CD14-positive monocyte (primary cell): ENCODE results near the gene PLPPR5. TPM values are rescaled to one million over a fixed set of nuclear protein-coding genes. Genes with fewer than 3 reads are reported as not detected.

Experiments
- DNase-seq, 3 donors: peaks; one replicate each; pipeline ENCODE4 v3.0.0-alpha.2; 2011 to 2022
- H2AFZ ChIP-seq: 2 replicates; pipeline ENCODE4 v1.6.0; 2012; ENCODE audit warnings: mild to moderate bottlenecking, low read depth, low read length, inconsistent platforms; ENCODE audit not compliant: insufficient read depth, poor library complexity, severe bottlenecking
- H3K27ac ChIP-seq, 2 donors: 1 replicate in 1 of 2; 2 replicates in 1 of 2; pipeline ENCODE4 v1.5.1; 2012 to 2013; ENCODE audit warnings: low read length in 2 of 2, control low read depth in 1 of 2, inconsistent platforms in 1 of 2, low read depth in 1 of 2, mild to moderate bottlenecking in 1 of 2
- H3K27me3 ChIP-seq, 2 donors: one replicate each; pipeline versions ENCODE4 v1.6.0 to v1.6.1; 2011 to 2013; ENCODE audit warnings: low read length in 2 of 2; ENCODE audit not compliant: control insufficient read depth in 2 of 2, insufficient read depth in 2 of 2
- H3K36me3 ChIP-seq, 2 donors: replicated peaks in 1 of 2; 1 replicate in 1 of 2; 2 replicates in 1 of 2; pipeline versions ENCODE4 v1.5.1 to v1.6.1; 2012 to 2013; ENCODE audit warnings: low read length in 2 of 2, control low read depth in 1 of 2, inconsistent platforms in 1 of 2, mild to moderate bottlenecking in 1 of 2; ENCODE audit not compliant: insufficient read depth in 2 of 2, control insufficient read depth in 1 of 2
- H3K4me1 ChIP-seq, 2 donors: 1 replicate in 1 of 2; 2 replicates in 1 of 2; pipeline versions ENCODE4 v1.5.1 to v1.6.1; 2012 to 2013; ENCODE audit warnings: low read length in 2 of 2, control low read depth in 1 of 2, inconsistent platforms in 1 of 2, mild to moderate bottlenecking in 1 of 2, moderate library complexity in 1 of 2; ENCODE audit not compliant: insufficient read depth in 2 of 2, control insufficient read depth in 1 of 2
- H3K4me2 ChIP-seq: replicated peaks from 2 replicates; pipeline ENCODE3; 2012; ENCODE audit warnings: low read length, moderate library complexity, mild to moderate bottlenecking; ENCODE audit not compliant: poor library complexity, severe bottlenecking; ENCODE audit errors: extremely low read depth
- H3K4me3 ChIP-seq, 3 experiments: fragments of 200-600 bp in 1 of 3; sonication (generic) in 1 of 3; replicated peaks in 1 of 3; 1 replicate in 2 of 3; 2 replicates in 1 of 3; pipeline ENCODE4 v1.5.1; 2011 to 2013; ENCODE audit warnings: low read length in 3 of 3, mild to moderate bottlenecking in 3 of 3, control low read depth in 2 of 3, low read depth in 2 of 3, inconsistent platforms in 1 of 3, moderate library complexity in 1 of 3
- H3K79me2 ChIP-seq: 2 replicates; pipeline ENCODE4 v1.6.0; 2012; ENCODE audit warnings: mild to moderate bottlenecking, control low read depth, inconsistent platforms, low read length, moderate library complexity; ENCODE audit not compliant: insufficient read depth
- H3K9ac ChIP-seq: 2 replicates; pipeline ENCODE4 v1.6.0; 2017; ENCODE audit warnings: low read length, mild to moderate bottlenecking; ENCODE audit not compliant: insufficient read depth, poor library complexity, severe bottlenecking
- H3K9me3 ChIP-seq, 2 donors: replicated peaks in 1 of 2; 1 replicate in 1 of 2; 2 replicates in 1 of 2; pipeline versions ENCODE4 v1.5.1 to v1.6.1; 2012 to 2013; ENCODE audit warnings: low read length in 2 of 2, control low read depth in 1 of 2; ENCODE audit not compliant: control insufficient read depth in 1 of 2, insufficient read depth in 1 of 2
- H4K20me1 ChIP-seq: 2 replicates; pipeline ENCODE4 v1.6.0; 2012; ENCODE audit warnings: mild to moderate bottlenecking, low read length, control low read depth, moderate library complexity; ENCODE audit not compliant: insufficient read depth
- H3K27ac Mint-ChIP-seq, 7 donors: one replicate each; pipeline ENCODE4 v1.8.0; 2020; ENCODE audit warnings: mild to moderate bottlenecking in 7 of 7, mixed read lengths in 7 of 7, moderate library complexity in 6 of 7, inconsistent platforms in 2 of 7
- H3K27me3 Mint-ChIP-seq, 3 donors: one replicate each; pipeline ENCODE4 v1.8.0; 2021 to 2022; ENCODE audit warnings: low read depth in 3 of 3, mild to moderate bottlenecking in 3 of 3, mixed read lengths in 3 of 3, moderate library complexity in 3 of 3, inconsistent platforms in 1 of 3
- H3K36me3 Mint-ChIP-seq, 2 donors: one replicate each; pipeline ENCODE4 v1.8.0; 2020; ENCODE audit warnings: mixed read lengths in 2 of 2, inconsistent platforms in 1 of 2, mild to moderate bottlenecking in 1 of 2
- H3K4me1 Mint-ChIP-seq: one replicate; pipeline ENCODE4 v1.8.0; 2020; ENCODE audit warnings: mild to moderate bottlenecking, mixed read lengths
- H3K4me3 Mint-ChIP-seq, 2 donors: one replicate each; pipeline ENCODE4 v1.8.0; 2020; ENCODE audit warnings: mild to moderate bottlenecking in 2 of 2, mixed read lengths in 2 of 2, moderate library complexity in 1 of 2
- H3K9me3 Mint-ChIP-seq, 7 donors: one replicate each; pipeline ENCODE4 v1.8.0; 2020 to 2022; ENCODE audit warnings: mixed read lengths in 7 of 7, mild to moderate bottlenecking in 6 of 7, moderate library complexity in 6 of 7, inconsistent platforms in 2 of 7
- WGBS: methylation state at CpG from one replicate; pipeline ENCODE4 v1.1.5; 2013; ENCODE audit warnings: missing lambda C conversion rate; ENCODE audit not compliant: insufficient coverage; 5-methylcytosine and 5-hydroxymethylcytosine counted together
- intact Hi-C, 2 donors: fragments of 100-400 bp; cut with micrococcal nuclease; formaldehyde crosslinking; loops; one replicate each; pipeline versions ENCODE4 v1.15.0 to v1.15.1; 2023
- polyA plus RNA-seq, 3 donors: library from polyadenylated mRNA; depleted of rRNA in 1 of 3; unstranded in 2 of 3; stranded (reverse) in 1 of 3; fragments of 300-500 nt in 2 of 3; fragments of >200 nt in 1 of 3; fragmentation: Illumina TruSeq in 2 of 3; gene quantifications; 1 replicate in 2 of 3; 2 replicates in 1 of 3; pipeline ENCODE4 v1.2.3, GENCODE V29; 2012 to 2021
- TF ChIP-seq, protein P1 (sequence below): fragments of 200-600 bp; IDR thresholded peaks from one replicate; pipeline ENCODE4 v1.8.0; 2022; ENCODE audit warnings: antibody characterized with exemption, mild to moderate bottlenecking

Gene PLPPR5
- polyA plus RNA-seq, 3 donors, result not detected

DNA sequence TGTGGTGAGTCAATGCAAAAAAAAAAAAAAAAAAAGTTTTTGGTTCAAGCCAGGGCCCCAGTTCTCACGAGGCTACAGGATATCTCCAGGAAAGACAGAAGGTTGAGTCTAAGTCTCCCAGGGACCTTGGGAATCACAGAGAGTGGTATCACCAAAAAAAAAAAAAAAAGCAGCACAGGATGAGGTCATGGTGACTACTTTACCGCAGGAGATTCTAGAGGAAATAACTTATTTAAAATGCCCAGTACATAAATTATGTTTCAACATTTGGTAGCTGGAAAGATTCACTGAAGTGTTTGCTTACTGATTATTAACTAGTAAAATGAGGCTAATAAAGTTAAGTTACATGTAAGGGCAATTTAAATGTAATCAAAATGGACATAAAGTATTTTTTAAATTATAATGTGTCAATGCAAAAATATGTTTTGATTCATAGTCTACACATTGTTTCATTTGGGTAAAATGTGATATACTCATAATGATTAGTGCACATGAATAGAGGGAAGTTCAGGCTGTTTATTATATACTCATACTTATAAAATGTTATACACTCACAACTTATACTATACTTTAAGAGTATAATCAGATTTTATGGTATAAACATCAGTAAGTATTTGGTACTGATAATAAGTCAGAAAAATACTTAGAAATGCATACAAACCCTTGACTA, 84.1 kb downstream of the PLPPR5 start:
- no peaks in the 10 kb centered on the region for H3K9me3 ChIP-seq
- H3K36me3 ChIP-seq, result no peaks in the 10 kb centered on the region
- H3K27ac ChIP-seq, result no peak overlapping the region
- TF ChIP-seq, protein P1, sequence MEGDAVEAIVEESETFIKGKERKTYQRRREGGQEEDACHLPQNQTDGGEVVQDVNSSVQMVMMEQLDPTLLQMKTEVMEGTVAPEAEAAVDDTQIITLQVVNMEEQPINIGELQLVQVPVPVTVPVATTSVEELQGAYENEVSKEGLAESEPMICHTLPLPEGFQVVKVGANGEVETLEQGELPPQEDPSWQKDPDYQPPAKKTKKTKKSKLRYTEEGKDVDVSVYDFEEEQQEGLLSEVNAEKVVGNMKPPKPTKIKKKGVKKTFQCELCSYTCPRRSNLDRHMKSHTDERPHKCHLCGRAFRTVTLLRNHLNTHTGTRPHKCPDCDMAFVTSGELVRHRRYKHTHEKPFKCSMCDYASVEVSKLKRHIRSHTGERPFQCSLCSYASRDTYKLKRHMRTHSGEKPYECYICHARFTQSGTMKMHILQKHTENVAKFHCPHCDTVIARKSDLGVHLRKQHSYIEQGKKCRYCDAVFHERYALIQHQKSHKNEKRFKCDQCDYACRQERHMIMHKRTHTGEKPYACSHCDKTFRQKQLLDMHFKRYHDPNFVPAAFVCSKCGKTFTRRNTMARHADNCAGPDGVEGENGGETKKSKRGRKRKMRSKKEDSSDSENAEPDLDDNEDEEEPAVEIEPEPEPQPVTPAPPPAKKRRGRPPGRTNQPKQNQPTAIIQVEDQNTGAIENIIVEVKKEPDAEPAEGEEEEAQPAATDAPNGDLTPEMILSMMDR, result no peak
- intact Hi-C loops, result no loop called here
- H3K4me3 ChIP-seq, result no peak overlapping the region
- peaks cover 0 to 4% (median 2%) of the 10 kb centered on the region in 3 donors for H3K27me3 Mint-ChIP-seq
- H3K27ac Mint-ChIP-seq, result no peak overlapping the region
- no peak overlapping the region for H3K4me3 Mint-ChIP-seq
- no peak for DNase-seq
- H3K4me1 ChIP-seq, result no peaks in the 10 kb centered on the region
- H3K79me2 ChIP-seq, result no peaks in the 10 kb centered on the region
- no peaks in the 10 kb centered on the region for H3K27me3 ChIP-seq
- no peaks in the 10 kb centered on the region for H3K4me1 Mint-ChIP-seq
- H3K36me3 Mint-ChIP-seq, result no peaks in the 10 kb centered on the region
- H4K20me1 ChIP-seq, result no peaks in the 10 kb centered on the region
- H3K9me3 Mint-ChIP-seq, result peaks cover 0 to 3% (median 1%) of the 10 kb centered on the region in 7 donors
- no CpG with 5 or more reads among the region's 2 CpGs for WGBS
- no peak overlapping the region for H3K9ac ChIP-seq
- H2AFZ ChIP-seq, result no peak overlapping the region
- H3K4me2 ChIP-seq, result no peak overlapping the region

DNA sequence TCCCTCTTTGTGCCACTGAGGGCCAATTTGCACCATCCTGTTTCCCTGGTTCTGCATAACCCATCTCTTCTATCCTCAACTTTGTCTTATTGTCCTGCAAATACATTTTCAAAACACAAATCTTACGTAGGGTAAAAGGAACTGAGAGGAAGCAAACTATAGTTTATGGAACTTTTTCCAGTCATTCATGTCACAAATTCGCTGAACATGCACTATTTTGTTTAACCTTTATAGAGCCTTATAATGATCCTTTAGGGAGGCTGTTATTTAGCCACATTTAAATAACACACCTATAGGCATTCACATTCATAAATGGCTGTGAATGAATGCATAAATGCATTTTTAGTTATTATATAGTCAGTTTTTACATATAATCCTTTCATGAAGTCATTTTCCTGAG, 85.0 kb downstream of the PLPPR5 start:
- H3K9ac ChIP-seq, result no peak overlapping the region

More for the DNA sequence above, 85.0 kb downstream of the PLPPR5 start:
- Histone ChIP-seq H2AFZ (no peak overlapping the region), H3K9me3 (no peaks in the 10 kb centered on the region), H3K27ac (no peak overlapping the region), H3K4me1 (no peaks in the 10 kb centered on the region), H4K20me1 (no peaks in the 10 kb centered on the region), H3K36me3 (no peaks in the 10 kb centered on the region), H3K79me2 (no peaks in the 10 kb centered on the region), H3K4me3 (no peak overlapping the region), H3K4me2 (no peak overlapping the region), H3K27me3 (no peaks in the 10 kb centered on the region)
- DNase-seq, result no peak
- TF ChIP-seq, protein P1, result no peak
- intact Hi-C loops, result no loop called here
- no peak overlapping the region for H3K27ac Mint-ChIP-seq
- H3K36me3 Mint-ChIP-seq, result no peaks in the 10 kb centered on the region
- H3K4me3 Mint-ChIP-seq, result no peak overlapping the region
- peaks cover 0 to 4% (median 2%) of the 10 kb centered on the region in 3 donors for H3K27me3 Mint-ChIP-seq
- H3K9me3 Mint-ChIP-seq, result peaks cover 0 to 3% (median 1%) of the 10 kb centered on the region in 7 donors
- no peaks in the 10 kb centered on the region for H3K4me1 Mint-ChIP-seq
- WGBS, result no CpG with 5 or more reads among the region's 2 CpGs
